H1 (cell line): Measurements from ENCODE around the gene FAM219A. TPM values are rescaled to one million over a fixed set of nuclear protein-coding genes. Genes with fewer than 3 reads are reported as not detected.

Source experiments
- BCL11A ChIP-seq, 2 experiments: IDR thresholded peaks; one replicate each; pipeline ENCODE4 v1.6.1; 2011; ENCODE audit warnings: low read depth in 2 of 2, low read length in 2 of 2, mild to moderate bottlenecking in 2 of 2
- SP1 ChIP-seq: IDR thresholded peaks from 2 replicates; pipeline ENCODE4 v1.6.1; 2011; ENCODE audit warnings: low read depth, low read length
- YY1 ChIP-seq: IDR thresholded peaks from 2 replicates; pipeline ENCODE4 v1.6.1; 2011; ENCODE audit warnings: low read depth, mild to moderate bottlenecking, low read length
- polyA plus RNA-seq, 7 experiments: library from polyadenylated mRNA; depleted of rRNA in 3 of 7; stranded (reverse) in 5 of 7; unstranded in 2 of 7; fragments of >200 nt in 5 of 7; fragments of 200-250 nt in 2 of 7; gene quantifications; 1 replicate in 5 of 7; 2 replicates in 1 of 7; 4 replicates in 1 of 7; pipeline versions ENCODE4 v1.2.1 to v1.2.3, GENCODE V29; 2011 to 2013; ENCODE audit warnings: missing spikeins in 2 of 7, mixed read lengths in 2 of 7
- total RNA-seq: library from RNA; stranded (reverse); fragmentation: NEBNext Ultra II Directional; extraction: Animal tissue kit (Norgen Biotek cat#: 25700); gene quantifications from 2 replicates; pipeline ENCODE4 v1.2.1, GENCODE V29; 2021
- TF ChIP-seq, protein P1 (sequence below): fragments of 300-600 bp; sonication (generic); IDR thresholded peaks from 2 replicates; pipeline ENCODE4 v1.7.1; 2012; ENCODE audit warnings: low read length, moderate library complexity, mild to moderate bottlenecking, inconsistent platforms; ENCODE audit not compliant: insufficient replicate concordance
- TF ChIP-seq, protein P2 (sequence below): IDR thresholded peaks from 2 replicates; pipeline ENCODE4 v1.6.1; 2012; ENCODE audit warnings: low read length, inconsistent platforms

The FAM219A gene
- total and polyA plus RNA-seq, 2 of the 8 experiments (the other 6 are each of a cell fraction or from before 2014, with no cell fraction given): 7.7 to 10.4 TPM

DNA sequence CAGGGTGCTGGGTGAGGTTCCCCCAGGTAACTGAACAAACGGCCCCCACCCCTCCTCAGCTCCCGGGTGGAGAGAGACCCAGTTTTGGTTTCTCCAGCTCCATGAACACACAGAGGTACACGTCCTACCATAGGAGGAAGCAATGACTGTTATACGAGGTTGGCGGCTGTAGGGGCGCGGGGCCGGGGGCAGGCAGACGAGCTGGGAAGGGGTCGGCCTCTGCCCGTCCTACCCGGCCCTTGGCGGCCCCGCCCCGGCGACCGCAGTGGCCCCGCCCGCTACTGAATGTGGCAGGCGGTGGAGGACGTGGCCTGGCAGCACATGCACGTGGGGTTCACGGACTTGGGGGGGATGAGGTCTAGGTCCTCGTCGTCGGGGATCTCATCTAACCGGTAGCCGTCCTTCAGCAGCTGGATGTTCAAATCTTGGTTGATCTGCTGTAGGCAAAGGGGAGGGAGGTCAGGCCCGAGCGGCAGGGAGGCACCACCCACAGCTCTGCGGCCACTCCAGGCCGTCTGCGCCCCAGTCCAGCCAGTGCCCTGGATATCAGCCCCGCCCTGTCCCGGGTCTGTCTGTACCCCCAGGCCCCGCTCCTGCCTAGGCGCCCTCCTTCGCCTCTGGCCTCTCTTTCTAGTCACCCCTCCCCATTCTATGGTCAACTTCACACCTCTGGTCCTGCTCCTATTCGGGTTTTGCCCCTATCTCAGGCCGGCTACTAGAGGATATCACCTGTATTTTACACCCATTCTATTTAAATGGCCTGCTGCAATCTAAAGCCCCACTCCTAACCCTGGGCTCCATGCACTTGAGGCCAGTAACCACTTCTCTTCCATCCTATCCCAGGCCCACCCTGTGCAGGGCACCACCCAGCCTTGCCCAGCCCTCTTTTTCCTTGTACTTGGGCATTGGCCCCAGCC, 57.4 kb downstream of the FAM219A start (continued):
- TF ChIP-seq, protein P1, sequence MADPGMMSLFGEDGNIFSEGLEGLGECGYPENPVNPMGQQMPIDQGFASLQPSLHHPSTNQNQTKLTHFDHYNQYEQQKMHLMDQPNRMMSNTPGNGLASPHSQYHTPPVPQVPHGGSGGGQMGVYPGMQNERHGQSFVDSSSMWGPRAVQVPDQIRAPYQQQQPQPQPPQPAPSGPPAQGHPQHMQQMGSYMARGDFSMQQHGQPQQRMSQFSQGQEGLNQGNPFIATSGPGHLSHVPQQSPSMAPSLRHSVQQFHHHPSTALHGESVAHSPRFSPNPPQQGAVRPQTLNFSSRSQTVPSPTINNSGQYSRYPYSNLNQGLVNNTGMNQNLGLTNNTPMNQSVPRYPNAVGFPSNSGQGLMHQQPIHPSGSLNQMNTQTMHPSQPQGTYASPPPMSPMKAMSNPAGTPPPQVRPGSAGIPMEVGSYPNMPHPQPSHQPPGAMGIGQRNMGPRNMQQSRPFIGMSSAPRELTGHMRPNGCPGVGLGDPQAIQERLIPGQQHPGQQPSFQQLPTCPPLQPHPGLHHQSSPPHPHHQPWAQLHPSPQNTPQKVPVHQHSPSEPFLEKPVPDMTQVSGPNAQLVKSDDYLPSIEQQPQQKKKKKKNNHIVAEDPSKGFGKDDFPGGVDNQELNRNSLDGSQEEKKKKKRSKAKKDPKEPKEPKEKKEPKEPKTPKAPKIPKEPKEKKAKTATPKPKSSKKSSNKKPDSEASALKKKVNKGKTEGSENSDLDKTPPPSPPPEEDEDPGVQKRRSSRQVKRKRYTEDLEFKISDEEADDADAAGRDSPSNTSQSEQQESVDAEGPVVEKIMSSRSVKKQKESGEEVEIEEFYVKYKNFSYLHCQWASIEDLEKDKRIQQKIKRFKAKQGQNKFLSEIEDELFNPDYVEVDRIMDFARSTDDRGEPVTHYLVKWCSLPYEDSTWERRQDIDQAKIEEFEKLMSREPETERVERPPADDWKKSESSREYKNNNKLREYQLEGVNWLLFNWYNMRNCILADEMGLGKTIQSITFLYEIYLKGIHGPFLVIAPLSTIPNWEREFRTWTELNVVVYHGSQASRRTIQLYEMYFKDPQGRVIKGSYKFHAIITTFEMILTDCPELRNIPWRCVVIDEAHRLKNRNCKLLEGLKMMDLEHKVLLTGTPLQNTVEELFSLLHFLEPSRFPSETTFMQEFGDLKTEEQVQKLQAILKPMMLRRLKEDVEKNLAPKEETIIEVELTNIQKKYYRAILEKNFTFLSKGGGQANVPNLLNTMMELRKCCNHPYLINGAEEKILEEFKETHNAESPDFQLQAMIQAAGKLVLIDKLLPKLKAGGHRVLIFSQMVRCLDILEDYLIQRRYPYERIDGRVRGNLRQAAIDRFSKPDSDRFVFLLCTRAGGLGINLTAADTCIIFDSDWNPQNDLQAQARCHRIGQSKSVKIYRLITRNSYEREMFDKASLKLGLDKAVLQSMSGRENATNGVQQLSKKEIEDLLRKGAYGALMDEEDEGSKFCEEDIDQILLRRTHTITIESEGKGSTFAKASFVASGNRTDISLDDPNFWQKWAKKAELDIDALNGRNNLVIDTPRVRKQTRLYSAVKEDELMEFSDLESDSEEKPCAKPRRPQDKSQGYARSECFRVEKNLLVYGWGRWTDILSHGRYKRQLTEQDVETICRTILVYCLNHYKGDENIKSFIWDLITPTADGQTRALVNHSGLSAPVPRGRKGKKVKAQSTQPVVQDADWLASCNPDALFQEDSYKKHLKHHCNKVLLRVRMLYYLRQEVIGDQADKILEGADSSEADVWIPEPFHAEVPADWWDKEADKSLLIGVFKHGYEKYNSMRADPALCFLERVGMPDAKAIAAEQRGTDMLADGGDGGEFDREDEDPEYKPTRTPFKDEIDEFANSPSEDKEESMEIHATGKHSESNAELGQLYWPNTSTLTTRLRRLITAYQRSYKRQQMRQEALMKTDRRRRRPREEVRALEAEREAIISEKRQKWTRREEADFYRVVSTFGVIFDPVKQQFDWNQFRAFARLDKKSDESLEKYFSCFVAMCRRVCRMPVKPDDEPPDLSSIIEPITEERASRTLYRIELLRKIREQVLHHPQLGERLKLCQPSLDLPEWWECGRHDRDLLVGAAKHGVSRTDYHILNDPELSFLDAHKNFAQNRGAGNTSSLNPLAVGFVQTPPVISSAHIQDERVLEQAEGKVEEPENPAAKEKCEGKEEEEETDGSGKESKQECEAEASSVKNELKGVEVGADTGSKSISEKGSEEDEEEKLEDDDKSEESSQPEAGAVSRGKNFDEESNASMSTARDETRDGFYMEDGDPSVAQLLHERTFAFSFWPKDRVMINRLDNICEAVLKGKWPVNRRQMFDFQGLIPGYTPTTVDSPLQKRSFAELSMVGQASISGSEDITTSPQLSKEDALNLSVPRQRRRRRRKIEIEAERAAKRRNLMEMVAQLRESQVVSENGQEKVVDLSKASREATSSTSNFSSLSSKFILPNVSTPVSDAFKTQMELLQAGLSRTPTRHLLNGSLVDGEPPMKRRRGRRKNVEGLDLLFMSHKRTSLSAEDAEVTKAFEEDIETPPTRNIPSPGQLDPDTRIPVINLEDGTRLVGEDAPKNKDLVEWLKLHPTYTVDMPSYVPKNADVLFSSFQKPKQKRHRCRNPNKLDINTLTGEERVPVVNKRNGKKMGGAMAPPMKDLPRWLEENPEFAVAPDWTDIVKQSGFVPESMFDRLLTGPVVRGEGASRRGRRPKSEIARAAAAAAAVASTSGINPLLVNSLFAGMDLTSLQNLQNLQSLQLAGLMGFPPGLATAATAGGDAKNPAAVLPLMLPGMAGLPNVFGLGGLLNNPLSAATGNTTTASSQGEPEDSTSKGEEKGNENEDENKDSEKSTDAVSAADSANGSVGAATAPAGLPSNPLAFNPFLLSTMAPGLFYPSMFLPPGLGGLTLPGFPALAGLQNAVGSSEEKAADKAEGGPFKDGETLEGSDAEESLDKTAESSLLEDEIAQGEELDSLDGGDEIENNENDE: no peak
- TF ChIP-seq, protein P2, sequence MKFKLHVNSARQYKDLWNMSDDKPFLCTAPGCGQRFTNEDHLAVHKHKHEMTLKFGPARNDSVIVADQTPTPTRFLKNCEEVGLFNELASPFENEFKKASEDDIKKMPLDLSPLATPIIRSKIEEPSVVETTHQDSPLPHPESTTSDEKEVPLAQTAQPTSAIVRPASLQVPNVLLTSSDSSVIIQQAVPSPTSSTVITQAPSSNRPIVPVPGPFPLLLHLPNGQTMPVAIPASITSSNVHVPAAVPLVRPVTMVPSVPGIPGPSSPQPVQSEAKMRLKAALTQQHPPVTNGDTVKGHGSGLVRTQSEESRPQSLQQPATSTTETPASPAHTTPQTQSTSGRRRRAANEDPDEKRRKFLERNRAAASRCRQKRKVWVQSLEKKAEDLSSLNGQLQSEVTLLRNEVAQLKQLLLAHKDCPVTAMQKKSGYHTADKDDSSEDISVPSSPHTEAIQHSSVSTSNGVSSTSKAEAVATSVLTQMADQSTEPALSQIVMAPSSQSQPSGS: no peak
- TF ChIP-seq SP1 (no peak), BCL11A (IDR thresholded peaks at IDR 0.05; ENCODE audit: low read depth in 2 of 2, low read length in 2 of 2) (no peak), YY1 (no peak)
